Measurements from ENCODE around the gene TRIM47.
"Not testable (repeated sequence)": the region's sequence is repeated elsewhere in the genome, so short reads cannot be mapped to it uniquely, and the experiment has no call there.

DNA sequence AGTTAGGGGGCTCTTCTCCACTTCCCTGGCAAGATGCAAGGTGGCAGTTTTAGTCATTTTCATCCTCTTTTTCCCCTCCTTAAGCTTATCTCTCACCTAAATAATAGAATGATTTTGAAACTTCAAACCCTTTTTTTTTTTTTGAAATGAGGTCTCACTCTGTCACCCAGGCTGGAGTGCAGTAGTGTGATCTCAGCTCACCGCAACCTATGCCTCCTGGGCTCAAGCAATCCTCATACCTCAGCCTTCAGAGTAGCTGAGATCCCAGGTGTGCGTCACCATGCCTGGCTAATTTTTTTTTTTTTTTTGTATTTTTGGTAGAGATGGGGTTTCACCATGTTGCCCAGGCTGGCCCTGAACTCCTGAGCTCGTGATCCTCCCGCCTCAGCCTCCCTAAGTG is 13.5 kb downstream of the TRIM47 start:
- TF ChIP-seq, protein P1, sequence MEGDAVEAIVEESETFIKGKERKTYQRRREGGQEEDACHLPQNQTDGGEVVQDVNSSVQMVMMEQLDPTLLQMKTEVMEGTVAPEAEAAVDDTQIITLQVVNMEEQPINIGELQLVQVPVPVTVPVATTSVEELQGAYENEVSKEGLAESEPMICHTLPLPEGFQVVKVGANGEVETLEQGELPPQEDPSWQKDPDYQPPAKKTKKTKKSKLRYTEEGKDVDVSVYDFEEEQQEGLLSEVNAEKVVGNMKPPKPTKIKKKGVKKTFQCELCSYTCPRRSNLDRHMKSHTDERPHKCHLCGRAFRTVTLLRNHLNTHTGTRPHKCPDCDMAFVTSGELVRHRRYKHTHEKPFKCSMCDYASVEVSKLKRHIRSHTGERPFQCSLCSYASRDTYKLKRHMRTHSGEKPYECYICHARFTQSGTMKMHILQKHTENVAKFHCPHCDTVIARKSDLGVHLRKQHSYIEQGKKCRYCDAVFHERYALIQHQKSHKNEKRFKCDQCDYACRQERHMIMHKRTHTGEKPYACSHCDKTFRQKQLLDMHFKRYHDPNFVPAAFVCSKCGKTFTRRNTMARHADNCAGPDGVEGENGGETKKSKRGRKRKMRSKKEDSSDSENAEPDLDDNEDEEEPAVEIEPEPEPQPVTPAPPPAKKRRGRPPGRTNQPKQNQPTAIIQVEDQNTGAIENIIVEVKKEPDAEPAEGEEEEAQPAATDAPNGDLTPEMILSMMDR (IDR thresholded peaks at IDR 0.05): not testable (repeated sequence)
- not testable (repeated sequence) for TF ChIP-seq POLR2AphosphoS5 (IDR thresholded peaks at IDR 0.05; ENCODE audit: low read depth, low read length)
